ENCODE measurements around the gene EBLN2. TPM values are rescaled to one million over a fixed set of nuclear protein-coding genes. Genes with fewer than 3 reads are reported as not detected.

The EBLN2 gene
- total RNA-seq = 4.1 and 7.0 TPM in 2 replicates

DNA sequence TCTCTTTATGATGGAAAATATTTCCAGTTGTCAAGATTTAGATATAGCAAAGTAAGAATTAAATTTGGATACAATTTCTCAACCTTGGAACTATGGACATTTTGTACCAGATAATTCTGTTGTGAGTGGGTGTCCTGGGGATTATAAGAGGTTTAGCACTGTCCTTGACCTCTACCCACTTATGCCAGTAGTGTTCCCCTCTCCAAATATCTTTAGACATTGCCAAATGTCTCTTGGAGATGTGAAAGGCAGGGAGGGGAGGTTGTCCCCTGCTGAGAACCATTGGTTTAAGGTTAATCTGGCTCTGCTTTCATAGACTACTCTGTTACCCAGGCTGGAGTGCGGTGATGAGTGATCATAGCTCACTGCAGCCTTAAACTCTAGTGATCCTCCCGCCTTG, at the start of gene EBLN2:
Gene EBLN2, plus strand, starts transcription at position 244 of the 400 bp plus-strand sequence. CDS start 423 bp downstream, outside the sequence.

Other genes starting within 250 kb of the EBLN2 start
- gene SHQ1, start 213.2 kb upstream of the EBLN2 start, total RNA-seq = 20.2 and 27.1 TPM in 2 replicates
- gene GXYLT2, start 173.6 kb upstream of the EBLN2 start, total RNA-seq = 1.7 and 11.2 TPM in 2 replicates
- gene PPP4R2, start 64.8 kb upstream of the EBLN2 start, total RNA-seq = 130 and 156 TPM in 2 replicates

Measured in nasal cavity respiratory epithelium epithelial cell of viscerocranial mucosa (primary cell).